SKM-1 treated with dmso at 0.1 percent for 144 hours (cell line): ENCODE measurements around the gene KLHDC9.
"Not testable (repeated sequence)": the region's sequence is repeated elsewhere in the genome, so short reads cannot be mapped to it uniquely, and the experiment has no call there.

Source experiments
- DNase-seq: peaks from one replicate; lab custom pipeline; 2025; ENCODE audit not compliant: unreplicated experiment; lab: John Stamatoyannopoulos, UW

KLHDC9 gene

GRCh38 chr1:161098210-161099068 is at the start of gene KLHDC9:
Gene KLHDC9, plus strand, starts transcription at chr1:161098361. Its CDS starts 175 bp downstream, at chr1:161098536.
- no peak for DNase-seq

GRCh38 chr1:161048949-161049722 is 49.0 kb upstream of the KLHDC9 start:
- no peak for DNase-seq

- DNase-seq, result no peak
Measured at GRCh38 chr1:161051219-161051618, 46.9 kb upstream of the KLHDC9 start.

- DNase-seq, result no peak
Measured at GRCh38 chr1:161052899-161053298, 45.3 kb upstream of the KLHDC9 start.

- DNase-seq, result no peak
Measured at GRCh38 chr1:161054232-161054631, 43.9 kb upstream of the KLHDC9 start.

GRCh38 chr1:161054805-161055204 is 43.4 kb upstream of the KLHDC9 start:
- DNase-seq, result peak; percentile 38

GRCh38 chr1:161059293-161059692 is 38.9 kb upstream of the KLHDC9 start:
- no peak for DNase-seq

GRCh38 chr1:161061419-161061818 is 36.7 kb upstream of the KLHDC9 start:
- no peak for DNase-seq

GRCh38 chr1:161063936-161064335 is 34.2 kb upstream of the KLHDC9 start:
- not testable (repeated sequence) for DNase-seq

- DNase-seq, result not testable (repeated sequence)
Measured at GRCh38 chr1:161065681-161066080, 32.5 kb upstream of the KLHDC9 start.

GRCh38 chr1:161066694-161067093 is 31.5 kb upstream of the KLHDC9 start:
- no peak for DNase-seq

- peak; percentile 98 for DNase-seq
Measured at GRCh38 chr1:161068306-161069234, 29.6 kb upstream of the KLHDC9 start.

- no peak for DNase-seq
Measured at GRCh38 chr1:161069241-161069640, 28.9 kb upstream of the KLHDC9 start.

- peak; percentile 98 for DNase-seq
Measured at GRCh38 chr1:161069731-161070270, 28.4 kb upstream of the KLHDC9 start, which contains the start of gene ARHGAP30. Gene ARHGAP30, minus strand, starts transcription at chr1:161069891. Its CDS starts 267 bp downstream, at chr1:161069624.

- DNase-seq, result no peak
Measured at GRCh38 chr1:161070761-161071160, 27.4 kb upstream of the KLHDC9 start.

GRCh38 chr1:161071886-161072371 is 26.2 kb upstream of the KLHDC9 start:
- peak; percentile 58 for DNase-seq

GRCh38 chr1:161072751-161073449 is 25.3 kb upstream of the KLHDC9 start:
- no peak for DNase-seq

- no peak for DNase-seq
Measured at GRCh38 chr1:161073474-161074121, 24.6 kb upstream of the KLHDC9 start.

GRCh38 chr1:161074676-161075368 is 23.3 kb upstream of the KLHDC9 start:
- no peak for DNase-seq
